COLO829 (cell line): ENCODE data around the gene BOC.

Source experiments
- DNase-seq: peaks from one replicate; pipeline ENCODE4 v3.0.0; 2012; ENCODE audit warnings: low spot score

The BOC gene

GRCh38 chr3:113250566-113250965 lies 39.2 kb downstream of the BOC start:
- no peak for DNase-seq

GRCh38 chr3:113251817-113252216 lies 40.5 kb downstream of the BOC start:
- DNase-seq = no peak

- no peak for DNase-seq
Measured at GRCh38 chr3:113252553-113252952, 41.2 kb downstream of the BOC start.

- DNase-seq = no peak
Measured at GRCh38 chr3:113253702-113254101, 42.3 kb downstream of the BOC start.

GRCh38 chr3:113254171-113254947 lies 43.0 kb downstream of the BOC start:
- DNase-seq = no peak

DNA sequence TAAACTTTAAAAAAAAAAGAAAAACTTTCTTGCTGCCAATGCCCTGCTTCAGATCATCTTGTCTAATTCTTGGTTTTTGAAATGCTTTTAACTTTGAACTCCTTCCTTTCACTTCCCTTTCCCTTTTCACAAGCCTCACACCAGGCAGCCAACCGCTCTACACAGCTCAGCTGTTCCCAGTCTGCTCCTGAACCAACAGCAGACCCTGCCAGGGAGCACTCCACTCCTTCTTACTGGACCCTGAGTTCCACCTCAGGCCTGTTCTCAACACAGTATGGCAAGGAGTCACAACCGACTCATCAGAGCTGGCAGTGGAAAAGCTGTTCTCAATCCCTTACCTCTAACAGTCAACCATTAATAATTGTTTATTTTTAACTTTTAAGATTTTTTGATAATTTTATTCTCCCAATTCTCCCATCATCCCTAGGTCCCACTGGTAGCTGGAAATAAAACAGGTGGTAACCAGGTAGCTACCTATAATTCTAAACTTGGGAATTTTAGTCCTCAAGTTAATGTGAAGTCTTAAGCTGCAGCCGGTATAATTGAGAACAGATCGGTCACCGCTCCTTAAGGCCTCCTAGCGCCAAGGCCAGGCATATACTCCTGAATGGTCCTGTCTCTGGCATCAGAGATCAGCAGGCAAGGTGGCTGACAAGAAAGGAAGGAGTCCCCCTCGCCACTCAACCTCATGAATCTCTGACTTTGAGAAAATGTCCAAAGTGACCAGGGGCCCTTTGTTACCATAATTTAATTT lies 43.9 kb downstream of the BOC start:
- DNase-seq = no peak

- no peak for DNase-seq
Measured at GRCh38 chr3:113255854-113256615, 44.7 kb downstream of the BOC start.

DNA sequence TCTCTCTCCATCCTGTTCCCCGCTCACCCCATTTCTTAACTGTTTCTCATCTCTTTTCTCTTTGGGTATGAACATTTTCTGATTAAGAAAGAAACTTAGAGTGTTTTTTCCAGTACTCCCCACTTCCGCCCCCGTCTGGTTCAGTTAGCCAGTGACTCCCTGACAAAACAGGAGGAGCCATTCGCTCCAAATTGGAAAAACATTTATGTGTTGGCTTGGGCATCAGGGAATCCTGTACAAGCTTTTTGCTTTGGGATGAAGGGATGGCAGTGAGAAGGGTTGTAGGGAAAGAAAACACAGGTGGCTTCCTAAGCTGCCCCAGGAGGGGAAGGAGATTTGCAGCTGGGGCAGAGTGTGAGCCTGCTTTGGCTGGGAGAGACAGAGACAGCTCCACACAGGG lies 47.0 kb downstream of the BOC start:
- DNase-seq = no peak

DNA sequence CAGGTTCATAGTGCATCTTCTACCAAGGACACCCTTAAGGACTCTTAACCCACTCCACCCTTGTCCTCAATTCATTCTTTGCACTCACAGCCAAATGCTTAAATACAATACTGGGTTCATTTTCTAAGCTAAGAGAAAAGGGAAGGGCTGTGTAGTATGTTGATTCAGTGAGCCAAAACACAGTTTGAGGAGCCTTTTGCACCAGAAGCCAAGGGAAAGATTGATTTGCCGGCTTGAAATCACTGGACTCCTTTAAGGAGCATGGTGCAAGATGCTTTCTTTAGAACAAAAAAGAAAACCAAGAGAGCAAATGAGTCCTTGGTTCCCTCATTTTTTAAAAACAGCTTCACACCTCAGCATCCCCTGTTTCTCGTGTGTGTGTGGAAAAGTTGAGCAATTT lies 47.8 kb downstream of the BOC start:
- DNase-seq = no peak

DNA sequence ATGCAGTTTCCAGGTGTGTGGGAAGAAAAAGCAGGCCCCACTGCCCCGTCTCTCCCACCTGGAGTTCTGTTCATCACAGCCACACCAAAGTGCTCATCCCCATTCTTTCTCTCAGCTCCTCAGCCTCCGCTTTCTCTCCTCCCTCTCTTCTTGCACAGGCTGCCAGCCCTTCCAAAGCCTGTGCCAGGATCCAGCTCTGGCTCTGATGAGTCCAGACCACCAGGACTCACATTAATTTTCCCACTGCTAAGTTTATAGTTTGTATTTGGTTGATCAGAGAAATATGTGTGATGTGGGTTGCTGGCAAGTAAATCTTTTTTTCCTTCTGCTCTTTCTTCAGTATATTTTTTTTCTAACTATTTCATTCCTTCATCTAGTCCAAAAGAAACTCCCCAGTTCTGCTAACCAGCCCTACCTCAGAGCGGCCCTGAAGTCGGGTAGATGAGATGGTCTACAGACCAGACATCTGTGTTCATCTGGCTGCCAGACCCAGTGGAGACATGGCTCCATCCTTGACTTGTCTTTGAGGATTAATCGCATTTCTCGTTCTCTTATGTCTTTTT lies 49.8 kb downstream of the BOC start:
- no peak for DNase-seq

GRCh38 chr3:113261626-113262303 lies 50.4 kb downstream of the BOC start:
- no peak for DNase-seq

DNA sequence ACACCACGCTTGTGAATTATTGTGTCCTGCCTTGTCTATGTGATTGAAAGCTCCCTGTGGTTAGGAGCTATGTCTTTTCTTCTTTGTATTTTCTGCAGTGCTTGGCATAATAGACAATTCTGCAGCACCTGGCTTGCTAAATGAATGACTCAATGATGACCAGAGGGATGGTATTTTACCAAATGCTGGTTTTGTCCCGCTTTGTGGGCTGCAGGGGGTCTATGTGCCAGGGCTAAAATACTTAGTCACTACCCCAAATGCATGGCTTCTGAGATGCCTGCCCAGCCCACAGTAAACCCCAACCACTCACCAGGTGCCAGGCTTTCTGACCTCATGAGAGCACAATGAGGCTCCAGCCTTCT lies 50.9 kb downstream of the BOC start:
- no peak for DNase-seq

- no peak for DNase-seq
Measured at GRCh38 chr3:113263020-113263419, 51.7 kb downstream of the BOC start.

GRCh38 chr3:113263778-113264177 lies 52.4 kb downstream of the BOC start:
- DNase-seq = no peak

- DNase-seq = no peak
Measured at GRCh38 chr3:113264283-113265131, 53.1 kb downstream of the BOC start.

- no peak for DNase-seq
Measured at GRCh38 chr3:113265231-113265630, 53.9 kb downstream of the BOC start.

DNA sequence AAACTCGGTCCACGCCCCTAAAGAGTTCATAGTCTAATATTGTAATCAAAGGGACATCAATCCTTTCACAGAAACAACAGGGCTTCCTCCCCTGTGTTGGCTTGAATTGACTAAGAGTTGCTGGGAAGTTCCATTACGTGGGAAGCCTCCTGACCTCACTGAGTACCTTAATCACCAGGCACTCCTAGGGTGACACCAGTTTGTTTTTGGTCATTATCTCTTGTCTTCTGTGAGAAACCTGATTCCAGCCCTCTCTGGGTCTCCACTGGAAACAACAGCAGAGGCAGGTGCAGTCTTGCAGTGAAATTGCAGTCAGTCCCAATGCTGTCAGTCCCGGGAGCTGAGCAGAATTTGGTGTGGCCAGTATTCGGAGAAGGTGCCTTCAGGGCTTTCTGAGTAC lies 55.4 kb downstream of the BOC start:
- DNase-seq = no peak

DNA sequence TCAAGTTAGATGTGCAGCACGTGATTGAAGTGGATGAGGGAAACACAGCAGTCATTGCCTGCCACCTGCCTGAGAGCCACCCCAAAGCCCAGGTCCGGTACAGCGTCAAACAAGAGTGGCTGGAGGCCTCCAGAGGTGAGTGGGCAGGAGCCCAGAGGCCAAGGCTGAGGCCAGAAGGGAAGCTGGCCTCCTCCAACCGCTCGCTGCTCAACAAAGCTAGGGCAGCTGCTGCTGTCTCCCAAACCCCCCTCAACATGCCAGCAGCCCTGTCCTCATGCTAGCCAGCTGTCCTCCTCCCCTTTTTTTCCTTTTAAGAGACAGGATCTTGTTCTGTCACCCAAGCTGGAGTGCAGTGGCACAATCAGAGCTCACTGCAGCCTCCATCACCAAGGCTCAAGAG lies 57.0 kb downstream of the BOC start:
- no peak for DNase-seq

- DNase-seq = no peak
Measured at GRCh38 chr3:113268942-113269341, 57.6 kb downstream of the BOC start.

- DNase-seq = no peak
Measured at GRCh38 chr3:113269661-113270060, 58.3 kb downstream of the BOC start.

DNA sequence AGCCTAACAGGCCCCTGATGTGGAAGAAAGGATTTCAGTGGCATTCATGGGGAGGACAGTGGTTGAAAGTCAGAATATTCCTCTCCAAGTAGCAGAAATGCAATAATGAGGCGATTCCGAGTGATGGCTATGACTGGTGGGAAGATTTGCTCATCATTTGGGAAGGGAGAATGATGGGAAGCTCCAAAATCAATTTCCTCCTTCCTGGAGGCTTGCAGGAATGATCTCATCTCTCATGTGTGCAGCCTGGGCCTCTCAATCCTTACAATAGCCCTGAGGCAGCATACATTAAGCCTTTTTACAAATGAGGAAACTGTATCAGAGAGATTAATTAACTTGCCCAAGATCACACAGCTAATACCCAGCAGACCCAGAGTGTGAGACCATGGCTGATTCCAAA lies 58.7 kb downstream of the BOC start:
- DNase-seq = no peak
